ENCODE results near the gene MAP3K5.
A peak's percentile ranks its signal among the peaks of the same experiment; 100 is the strongest.
"Not testable (repeated sequence)": the region's sequence is repeated elsewhere in the genome, so short reads cannot be mapped to it uniquely, and the experiment has no call there.

Gene MAP3K5

GRCh38 chr6:136607932-136608772 is 184.1 kb downstream of the MAP3K5 start:
- peak; percentile 53 for DNase-seq (ENCODE audit: low spot score)

GRCh38 chr6:136607204-136607931 is 184.9 kb downstream of the MAP3K5 start:
- DNase-seq (ENCODE audit: low spot score): no peak

- DNase-seq (ENCODE audit: low spot score): no peak
Observed at GRCh38 chr6:136604928-136605510, 187.3 kb downstream of the MAP3K5 start.

- no peak for DNase-seq (ENCODE audit: low spot score)
Observed at GRCh38 chr6:136604328-136604825, 187.9 kb downstream of the MAP3K5 start.

- no peak for DNase-seq (ENCODE audit: low spot score)
Observed at GRCh38 chr6:136600818-136601217, 191.5 kb downstream of the MAP3K5 start.

- DNase-seq (ENCODE audit: low spot score): no peak
Observed at GRCh38 chr6:136599329-136600011, 192.8 kb downstream of the MAP3K5 start.

- no peak for DNase-seq (ENCODE audit: low spot score)
Observed at GRCh38 chr6:136598048-136598447, 194.2 kb downstream of the MAP3K5 start.

GRCh38 chr6:136594671-136595070 is 197.6 kb downstream of the MAP3K5 start:
- DNase-seq (ENCODE audit: low spot score): no peak

- DNase-seq (ENCODE audit: low spot score): peak; percentile 86
Observed at GRCh38 chr6:136593748-136594490, 198.4 kb downstream of the MAP3K5 start.

GRCh38 chr6:136592930-136593673 is 199.2 kb downstream of the MAP3K5 start:
- DNase-seq (ENCODE audit: low spot score): no peak

- DNase-seq (ENCODE audit: low spot score): no peak
Observed at GRCh38 chr6:136591617-136592016, 200.7 kb downstream of the MAP3K5 start.

GRCh38 chr6:136590846-136591245 is 201.4 kb downstream of the MAP3K5 start:
- DNase-seq (ENCODE audit: low spot score): not testable (repeated sequence)

- no peak for DNase-seq (ENCODE audit: low spot score)
Observed at GRCh38 chr6:136587527-136587926, 204.8 kb downstream of the MAP3K5 start.

GRCh38 chr6:136586295-136586694 is 206.0 kb downstream of the MAP3K5 start:
- peak; percentile 30 for DNase-seq (ENCODE audit: low spot score)

- not testable (repeated sequence) for DNase-seq (ENCODE audit: low spot score)
Observed at GRCh38 chr6:136585523-136585922, 206.8 kb downstream of the MAP3K5 start.

GRCh38 chr6:136584290-136584689 is 208.0 kb downstream of the MAP3K5 start:
- DNase-seq (ENCODE audit: low spot score): not testable (repeated sequence)

GRCh38 chr6:136582711-136583471 is 209.4 kb downstream of the MAP3K5 start:
- peak; percentile 50 for DNase-seq (ENCODE audit: low spot score)

GRCh38 chr6:136579800-136580199 is 212.5 kb downstream of the MAP3K5 start:
- DNase-seq (ENCODE audit: low spot score): no peak

GRCh38 chr6:136576821-136577220 is 215.5 kb downstream of the MAP3K5 start:
- no peak for DNase-seq (ENCODE audit: low spot score)

GRCh38 chr6:136571496-136571895 is 220.8 kb downstream of the MAP3K5 start:
- no peak for DNase-seq (ENCODE audit: low spot score)
